Suppressor macrophage (primary cell): Measurements from ENCODE around the gene LHFPL2.
A peak's percentile ranks its signal among the peaks of the same experiment; 100 is the strongest.

Experiments
- DNase-seq, 4 experiments: peaks; one replicate each; pipeline ENCODE4 v3.0.0-alpha.2; 2020 to 2022

The LHFPL2 gene

DNA sequence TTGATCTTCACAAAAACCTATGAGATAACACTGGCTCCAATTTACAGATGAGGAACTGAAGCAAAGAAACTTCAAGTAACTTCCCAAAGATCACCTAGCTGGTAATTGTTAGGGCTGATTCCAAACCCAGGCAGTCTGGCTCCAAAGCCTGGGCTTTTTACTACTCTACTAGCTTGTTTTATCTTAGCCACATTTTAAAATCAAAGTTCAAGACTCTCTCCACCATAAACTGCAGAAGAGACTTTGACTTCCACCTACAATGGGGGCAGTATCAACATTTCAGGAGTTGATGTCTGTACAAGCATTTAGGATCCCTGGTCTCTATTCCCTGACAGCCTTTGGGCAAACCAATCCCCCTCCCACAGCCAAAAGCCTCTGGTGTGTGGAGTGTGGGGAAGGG, 33.8 kb downstream of the LHFPL2 start:
- DNase-seq = no peak

DNA sequence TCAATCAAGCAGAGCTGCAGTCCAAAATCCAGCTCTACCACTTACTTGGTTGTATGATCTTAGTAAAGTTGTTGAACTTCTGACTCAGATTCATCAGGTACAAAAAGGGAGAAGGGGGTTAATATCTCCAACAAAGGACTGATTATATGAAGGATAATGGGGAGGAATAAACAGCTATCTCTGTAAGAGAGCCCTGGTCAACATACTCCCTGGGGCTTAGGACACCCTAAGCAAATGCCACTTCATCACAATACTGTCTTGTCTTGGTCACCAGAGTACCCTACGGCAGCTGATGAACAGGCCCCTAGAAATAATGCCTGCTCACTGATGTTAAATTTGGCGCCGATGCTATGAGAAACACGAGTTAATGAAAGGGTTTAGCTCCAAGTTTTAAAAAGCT, 34.8 kb downstream of the LHFPL2 start:
- no peak for DNase-seq

DNA sequence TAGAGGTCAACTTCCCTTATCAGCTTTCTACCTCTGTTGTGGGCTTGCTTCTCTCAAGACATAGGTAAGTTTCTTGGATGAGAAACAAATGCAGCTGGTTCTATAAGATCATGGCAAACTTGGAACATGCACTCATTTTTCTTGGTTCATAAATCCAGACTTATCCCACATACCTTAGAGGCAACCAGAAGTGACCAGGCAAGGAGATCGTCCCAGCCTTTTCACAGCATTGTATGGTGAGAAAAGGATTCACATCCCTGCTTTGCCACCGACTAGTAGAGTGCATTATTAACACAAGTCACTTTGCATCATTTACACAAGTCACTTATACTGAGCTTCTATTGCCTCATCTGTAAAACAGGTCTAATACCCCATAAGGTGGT, 35.4 kb downstream of the LHFPL2 start:
- DNase-seq = no peak

DNA sequence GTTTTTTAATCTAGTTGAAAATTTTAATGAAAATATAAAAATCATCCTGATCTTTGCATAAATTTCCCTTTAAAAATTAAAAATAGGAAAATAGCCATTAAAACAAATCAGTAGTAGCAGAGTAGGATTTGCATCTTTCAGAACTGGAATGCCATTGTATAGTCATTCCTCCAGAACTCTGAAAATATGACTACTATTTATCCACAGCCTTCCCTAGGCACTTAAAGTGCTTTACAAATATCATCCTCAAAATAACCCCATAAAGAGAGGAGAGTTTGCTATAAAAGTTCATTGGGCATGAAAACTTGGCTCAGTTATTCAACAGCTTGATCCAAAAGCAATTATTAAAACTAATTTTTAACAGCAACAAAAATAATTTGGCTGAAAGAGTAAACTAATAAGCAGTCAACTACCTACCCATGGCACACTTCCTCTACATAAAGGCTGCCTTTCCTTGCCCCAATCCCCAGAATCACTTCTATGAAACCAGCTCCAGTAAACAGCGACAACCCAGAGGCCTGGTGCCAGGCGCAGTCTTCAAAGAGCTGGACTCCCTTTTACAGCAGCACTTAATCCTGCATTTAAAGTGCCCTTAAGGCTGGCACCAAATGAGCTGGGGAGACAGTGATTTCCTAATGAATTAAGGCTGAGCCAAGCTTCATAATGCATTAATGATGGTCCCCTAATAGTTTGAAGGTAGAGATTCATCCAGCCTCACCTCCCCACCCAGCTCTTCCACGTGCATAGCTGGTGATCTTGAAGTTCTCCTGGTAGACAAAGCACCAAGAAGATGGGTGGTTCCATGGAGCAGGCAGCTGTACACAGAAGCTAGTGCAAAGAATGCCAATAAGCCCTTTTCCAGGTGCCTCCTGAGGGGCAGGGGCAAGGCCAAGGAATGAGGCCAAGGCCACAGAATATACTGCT, 36.1 kb downstream of the LHFPL2 start:
- no peak for DNase-seq

DNA sequence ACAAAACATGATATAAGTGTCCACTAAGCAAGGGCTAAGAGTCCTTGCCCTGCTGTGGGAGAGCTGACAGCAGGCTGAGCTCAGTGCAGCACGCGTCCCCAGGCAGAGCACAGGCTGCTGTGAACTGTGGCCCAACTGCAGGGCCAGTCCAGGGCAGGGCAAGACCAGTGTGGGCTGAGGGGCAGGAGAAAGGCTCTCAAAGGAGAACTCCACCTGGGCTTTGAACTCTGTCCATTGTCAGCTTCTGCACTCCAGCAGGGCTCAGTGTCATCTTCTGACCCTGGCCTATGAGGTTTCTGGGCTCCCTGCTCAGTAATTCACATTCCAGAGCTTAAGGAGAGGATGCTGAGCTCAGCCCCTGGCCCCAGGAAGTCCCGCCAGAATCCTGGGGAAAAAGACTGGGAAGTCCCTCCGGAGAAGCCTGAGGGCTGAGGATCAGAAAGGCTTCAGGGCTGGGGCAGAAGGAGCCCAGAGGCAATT, 37.4 kb downstream of the LHFPL2 start:
- no peak for DNase-seq

DNA sequence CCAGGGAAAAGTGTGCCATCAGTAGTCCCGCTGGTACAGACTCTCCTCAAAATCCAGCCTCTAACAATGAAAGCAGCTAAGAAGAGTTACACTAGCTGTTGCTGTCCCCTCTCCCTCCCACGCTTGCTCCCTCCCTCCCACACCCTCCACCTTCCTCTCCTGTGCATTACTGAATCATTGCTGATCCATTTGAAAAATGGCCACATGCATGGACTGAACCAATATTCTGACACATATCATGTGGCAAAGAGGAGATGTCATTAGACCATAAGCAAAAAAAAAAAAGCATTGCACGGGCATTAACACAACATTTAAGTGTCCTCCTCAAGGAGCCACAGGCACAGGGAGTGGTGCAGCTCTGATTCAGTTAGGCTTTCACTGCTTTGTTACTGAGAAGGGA, 37.9 kb downstream of the LHFPL2 start:
- DNase-seq = peak in 3 of 4 experiments; percentile 45 to 59 (median 55)

DNA sequence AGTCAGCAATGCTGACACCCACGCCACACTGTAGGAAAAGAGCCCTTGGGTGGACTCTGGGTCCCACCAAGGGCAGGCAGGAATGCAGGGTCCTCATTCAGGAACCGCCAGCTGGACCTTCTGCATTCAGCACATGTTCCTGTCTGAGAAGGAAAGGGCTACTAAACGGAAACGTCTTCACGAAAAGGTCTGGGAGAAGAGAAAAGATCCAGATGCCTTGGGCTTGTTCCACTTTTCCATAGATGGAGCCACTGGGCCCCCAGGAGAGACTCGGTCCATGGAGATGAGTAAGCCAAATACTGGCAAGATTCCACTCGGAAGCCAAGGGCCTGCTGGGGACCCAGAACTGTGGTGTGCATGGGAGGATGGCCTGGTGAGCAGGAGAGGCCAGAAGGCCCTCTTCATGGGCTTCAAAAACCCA, 38.4 kb downstream of the LHFPL2 start:
- no peak for DNase-seq

DNA sequence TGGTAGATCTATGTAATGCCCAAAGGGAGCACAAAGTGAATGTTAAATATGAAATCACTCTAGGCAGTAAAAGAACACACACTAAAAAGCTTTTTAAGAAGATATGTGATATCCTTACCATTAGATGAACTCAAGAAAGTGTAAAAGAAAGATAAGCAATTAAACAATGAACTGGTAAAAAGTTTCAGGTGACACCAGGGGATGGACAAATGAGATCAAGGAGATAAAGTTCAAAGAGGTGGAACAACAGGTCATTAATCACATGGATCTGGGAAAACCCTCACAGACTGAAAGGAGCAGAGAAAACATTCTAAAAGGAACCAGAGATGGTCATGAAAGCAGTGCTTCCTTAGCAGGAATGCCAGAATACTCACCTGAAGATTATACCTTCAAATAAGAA, 40.7 kb downstream of the LHFPL2 start:
- DNase-seq = no peak

DNA sequence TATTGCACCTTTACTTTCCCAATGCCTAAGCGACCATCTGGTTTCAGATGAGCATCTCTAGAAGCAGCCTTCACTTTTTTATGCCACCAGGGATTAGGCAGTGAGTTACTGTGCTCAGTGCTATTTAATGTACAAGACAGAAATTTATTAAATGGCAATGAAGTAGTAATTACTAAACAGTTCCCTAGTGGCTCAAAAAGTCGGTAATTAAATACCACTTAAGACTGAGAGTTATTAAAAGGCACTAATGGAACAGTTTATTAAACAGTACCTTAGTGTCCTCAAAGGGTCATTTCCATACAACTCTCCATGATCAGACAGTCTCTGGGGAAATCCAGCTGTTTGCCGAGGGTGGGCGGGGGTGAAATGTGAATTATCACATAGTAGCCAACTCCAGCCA, 42.3 kb downstream of the LHFPL2 start:
- DNase-seq = no peak

DNA sequence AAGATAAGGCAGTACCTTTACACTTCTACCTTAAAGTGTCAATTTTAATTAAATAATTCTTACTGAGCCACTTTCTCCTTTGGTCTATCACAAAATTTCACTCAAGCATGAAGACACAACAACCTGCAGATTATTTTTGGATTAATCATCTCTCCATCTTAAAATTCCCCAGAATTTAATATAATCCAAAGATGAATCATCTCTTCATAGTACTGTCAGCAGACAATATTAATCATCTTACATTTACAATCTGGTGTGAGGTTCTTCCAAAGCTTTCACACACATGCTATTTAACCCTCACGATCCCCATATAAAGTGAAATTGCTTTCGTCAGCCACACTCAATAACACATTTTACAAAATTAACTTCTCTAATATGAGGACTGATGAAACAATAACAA, 43.0 kb downstream of the LHFPL2 start:
- no peak for DNase-seq

DNA sequence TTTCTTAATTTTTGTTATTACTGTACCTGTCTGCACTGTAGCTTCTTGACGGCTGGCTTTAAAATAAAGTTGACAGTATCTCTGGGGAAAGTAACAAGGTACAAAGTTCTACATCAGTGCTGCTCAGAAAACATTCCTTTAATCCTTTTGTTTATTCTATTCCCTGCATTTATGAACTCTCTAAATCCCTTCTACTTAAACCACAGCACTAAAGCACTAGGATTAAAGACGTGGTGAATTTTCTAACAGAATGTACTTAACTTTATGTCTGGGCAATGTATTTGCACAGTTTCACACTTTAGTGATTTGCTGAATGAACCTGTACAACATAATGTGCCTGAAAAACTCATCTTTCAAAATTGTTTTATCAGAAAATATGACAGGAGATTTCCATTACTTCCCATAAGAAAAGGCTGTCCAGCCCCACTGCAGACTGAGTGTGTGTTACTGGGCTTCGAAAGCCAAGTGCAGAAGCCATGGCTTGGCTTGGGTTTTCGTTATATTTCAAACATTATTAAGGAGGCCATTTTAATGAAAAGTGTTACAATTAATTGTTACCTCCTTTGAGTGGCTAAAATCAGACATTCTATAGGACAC, 43.8 kb downstream of the LHFPL2 start:
- DNase-seq = no peak

DNA sequence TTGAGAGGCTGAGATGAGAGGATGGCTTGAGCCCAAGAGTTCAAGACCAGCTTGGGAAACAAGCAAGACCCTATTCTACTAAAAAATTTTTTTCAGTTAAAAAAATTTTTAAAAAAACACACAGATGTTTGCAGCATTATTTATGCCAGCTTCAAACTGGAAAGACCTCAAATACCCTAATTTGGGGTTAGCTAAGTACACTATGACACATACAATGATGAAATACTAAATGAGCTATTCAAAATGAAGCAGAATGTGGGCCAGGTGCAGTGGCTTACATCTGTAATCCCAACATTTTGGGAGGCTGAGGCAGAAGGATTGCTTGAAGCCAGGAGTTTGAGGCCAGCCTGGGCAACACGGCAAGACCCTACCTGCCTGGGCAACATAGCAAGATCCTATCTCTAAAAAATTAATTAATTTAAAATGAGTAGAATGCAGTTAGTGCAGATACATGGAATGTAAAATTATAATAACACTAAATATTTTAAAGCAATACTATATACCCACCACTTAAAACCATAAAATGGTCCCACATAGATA, 44.9 kb downstream of the LHFPL2 start:
- no peak for DNase-seq

DNA sequence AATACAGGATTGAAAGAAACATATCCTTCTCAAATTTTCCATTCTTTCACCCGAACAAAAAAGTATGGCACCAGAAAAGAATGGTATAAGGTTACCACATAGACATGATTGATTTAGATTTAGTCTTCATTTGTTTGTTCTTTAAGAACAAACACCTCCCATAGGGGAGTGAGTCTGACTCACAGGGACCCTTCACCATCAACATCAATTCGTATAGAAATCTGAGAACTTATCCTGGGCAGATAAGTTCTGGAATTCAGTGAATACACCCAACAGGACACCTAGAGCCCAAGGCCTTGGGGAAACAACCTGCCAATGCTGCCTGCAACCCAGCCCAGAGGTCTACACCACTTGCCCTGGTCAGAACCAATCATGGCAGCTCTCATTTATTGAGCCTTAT, 46.2 kb downstream of the LHFPL2 start:
- DNase-seq = no peak

DNA sequence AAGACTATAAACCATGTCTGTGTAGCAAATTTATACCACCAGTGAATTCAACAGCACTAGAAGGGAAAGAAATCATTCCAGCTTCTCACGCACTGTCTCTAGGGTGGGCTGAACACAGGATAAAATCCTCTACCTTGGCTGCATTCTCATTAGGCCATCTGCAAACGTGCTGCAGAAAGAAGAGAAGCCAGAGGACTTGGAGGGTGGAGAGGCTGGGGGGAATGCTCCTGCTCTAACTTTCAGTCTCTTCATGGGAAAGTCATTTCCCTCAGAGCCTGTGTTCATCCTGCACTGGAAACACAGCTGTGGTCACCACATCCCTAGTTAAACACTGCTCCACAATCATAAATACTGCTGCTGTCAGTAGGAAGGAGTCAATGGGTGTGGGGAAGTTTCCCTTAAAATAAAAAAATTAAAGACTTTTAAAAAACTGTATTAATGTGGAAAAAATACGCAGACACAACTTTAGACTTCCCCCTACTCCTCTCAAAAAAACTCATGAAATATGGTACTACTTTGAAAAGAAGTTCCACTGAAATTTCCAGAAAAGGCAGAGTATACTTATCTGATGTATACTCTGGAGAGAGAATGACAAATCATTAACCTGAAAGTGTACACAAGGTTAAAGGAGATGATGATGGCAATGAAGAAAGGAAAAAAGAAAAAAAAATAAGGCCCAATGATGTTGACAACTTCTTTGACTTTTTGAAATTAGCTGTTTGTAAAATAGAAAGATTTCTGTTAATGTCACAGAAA, 46.8 kb downstream of the LHFPL2 start:
- no peak for DNase-seq

DNA sequence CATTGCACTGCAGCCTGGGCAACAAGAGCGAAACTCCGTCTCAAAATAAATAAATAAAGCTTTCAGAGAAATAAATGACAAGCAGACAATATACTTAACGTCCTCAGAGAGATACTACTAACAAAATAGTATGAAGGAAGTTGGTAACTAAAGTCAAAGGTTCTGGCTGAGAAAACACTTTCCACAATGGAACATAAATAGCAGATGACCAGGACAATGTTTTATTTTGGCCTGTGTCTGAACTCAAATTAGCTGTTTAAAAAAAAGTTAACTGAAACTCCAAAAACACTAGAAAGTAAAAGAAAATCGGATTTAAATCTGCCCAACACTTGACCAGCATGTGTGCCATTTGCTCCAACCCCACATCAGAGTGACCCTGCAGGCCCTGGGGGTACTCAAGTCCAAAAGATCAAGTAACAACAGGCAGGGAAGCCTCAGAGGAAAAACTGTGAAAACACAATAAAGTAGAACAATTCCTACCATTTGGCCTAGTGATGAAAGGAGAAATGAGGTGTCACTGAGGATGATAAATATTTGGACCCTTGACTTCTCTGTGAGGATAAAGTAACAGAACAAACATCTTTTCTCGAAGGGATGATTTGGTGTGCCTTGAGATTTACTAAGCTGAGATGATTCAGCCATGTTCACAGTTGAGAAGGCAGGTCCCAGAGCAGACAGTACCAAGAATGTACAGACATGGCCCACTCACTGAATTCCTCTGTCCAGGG, 47.7 kb downstream of the LHFPL2 start:
- DNase-seq = no peak

DNA sequence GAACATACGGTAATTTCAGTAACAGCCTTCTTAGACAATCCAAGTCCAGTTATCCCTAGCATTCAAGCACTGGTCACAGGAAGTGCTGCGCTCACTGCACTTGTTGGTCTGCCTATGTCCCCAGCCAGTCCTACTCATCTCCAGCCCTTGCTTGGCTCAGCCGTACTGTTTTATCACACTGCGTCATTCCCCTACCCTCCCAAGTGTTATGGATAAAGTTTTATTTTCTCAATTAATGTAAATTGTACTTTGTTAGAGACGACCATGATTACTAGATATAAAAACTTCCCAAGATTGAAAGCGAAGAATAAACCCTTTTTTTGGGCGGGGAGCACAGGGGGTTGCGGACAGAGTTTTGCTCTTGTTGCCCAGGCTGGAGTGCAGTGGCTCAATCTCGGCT, 49.6 kb downstream of the LHFPL2 start:
- no peak for DNase-seq

DNA sequence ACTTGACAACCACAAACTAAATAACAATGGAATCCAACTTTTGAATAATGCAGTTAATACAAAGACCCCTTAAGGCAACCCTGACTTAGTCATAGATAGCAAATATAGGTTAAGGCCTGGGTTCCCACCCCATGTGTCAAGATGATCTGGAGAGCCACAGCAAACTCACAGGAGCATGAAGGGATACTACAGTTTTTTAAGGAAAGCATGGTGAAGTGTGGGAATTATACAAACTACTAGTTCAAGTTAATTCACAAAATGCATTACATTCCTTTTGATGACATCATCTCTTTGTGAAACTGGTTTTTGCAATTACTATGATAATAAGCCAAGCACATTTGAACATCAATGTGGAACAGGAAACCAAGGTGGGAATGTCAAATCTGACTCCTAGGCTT, 50.6 kb downstream of the LHFPL2 start:
- peak in 1 of 4 experiments; percentile 31 for DNase-seq

DNA sequence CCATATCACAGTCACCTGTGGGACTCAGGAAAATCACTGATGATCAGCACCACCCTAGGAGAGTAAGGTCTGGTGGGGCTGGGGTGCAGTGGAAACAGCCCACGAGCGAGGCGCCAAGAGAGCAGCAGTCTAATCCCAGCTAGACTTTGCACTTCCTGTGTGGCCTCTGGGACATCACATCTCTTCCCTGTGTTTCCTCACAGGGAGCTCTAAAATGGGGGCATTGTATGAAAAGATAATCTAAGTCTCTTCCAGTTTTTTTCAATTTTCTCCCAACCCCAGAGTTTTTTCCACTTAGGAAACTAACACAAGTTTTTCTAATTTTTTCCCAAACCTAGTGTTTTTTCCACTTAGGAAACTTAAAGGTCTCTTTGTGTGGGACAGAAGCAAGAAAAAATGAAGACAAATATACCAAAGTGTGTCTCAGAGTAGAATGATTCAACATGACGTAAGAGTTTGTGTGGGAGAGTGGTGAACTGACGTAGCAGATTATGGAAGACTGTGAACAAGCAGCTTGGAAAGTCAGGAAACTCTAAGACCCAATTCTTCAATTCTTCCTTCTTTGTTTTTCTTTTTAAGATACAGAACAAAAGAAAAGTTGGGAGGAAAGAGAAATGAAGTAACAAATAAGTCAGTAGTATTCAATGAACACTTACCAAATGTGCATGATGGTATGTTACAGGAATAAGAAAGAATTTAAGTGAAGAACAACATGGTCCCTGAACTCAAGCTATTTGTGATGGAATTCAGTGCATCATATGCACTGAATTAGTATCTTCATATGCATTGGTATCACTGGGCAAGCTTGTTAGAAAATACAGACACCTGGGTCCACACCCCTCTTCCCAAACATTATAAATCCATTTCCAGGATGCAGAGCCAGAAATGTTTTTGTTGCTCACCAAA, 51.3 kb downstream of the LHFPL2 start:
- peak; percentile 28 to 76 (median 48) for DNase-seq

DNA sequence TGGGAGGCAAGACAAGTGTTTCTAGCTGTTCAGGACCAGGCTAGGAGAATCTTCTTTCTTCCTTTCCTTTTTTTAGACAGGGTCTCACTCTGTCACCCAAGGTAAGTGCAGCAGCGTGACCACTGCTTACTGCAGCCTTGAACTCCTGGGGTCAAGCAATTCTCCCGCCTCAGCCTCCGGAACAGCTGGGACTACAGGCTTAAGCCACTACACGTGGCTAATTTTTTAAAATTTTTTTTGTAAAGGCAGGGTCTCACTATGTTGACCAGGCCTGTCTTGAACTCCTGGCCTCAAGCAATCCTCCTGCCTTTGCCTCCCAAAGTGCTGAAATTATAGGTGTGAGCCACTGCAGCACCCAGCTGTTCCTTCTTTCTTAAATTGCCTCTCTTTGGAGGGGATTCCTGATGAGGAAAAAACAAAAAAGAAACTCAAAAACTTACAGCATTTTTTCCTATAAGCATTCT, 53.1 kb downstream of the LHFPL2 start:
- no peak for DNase-seq

DNA sequence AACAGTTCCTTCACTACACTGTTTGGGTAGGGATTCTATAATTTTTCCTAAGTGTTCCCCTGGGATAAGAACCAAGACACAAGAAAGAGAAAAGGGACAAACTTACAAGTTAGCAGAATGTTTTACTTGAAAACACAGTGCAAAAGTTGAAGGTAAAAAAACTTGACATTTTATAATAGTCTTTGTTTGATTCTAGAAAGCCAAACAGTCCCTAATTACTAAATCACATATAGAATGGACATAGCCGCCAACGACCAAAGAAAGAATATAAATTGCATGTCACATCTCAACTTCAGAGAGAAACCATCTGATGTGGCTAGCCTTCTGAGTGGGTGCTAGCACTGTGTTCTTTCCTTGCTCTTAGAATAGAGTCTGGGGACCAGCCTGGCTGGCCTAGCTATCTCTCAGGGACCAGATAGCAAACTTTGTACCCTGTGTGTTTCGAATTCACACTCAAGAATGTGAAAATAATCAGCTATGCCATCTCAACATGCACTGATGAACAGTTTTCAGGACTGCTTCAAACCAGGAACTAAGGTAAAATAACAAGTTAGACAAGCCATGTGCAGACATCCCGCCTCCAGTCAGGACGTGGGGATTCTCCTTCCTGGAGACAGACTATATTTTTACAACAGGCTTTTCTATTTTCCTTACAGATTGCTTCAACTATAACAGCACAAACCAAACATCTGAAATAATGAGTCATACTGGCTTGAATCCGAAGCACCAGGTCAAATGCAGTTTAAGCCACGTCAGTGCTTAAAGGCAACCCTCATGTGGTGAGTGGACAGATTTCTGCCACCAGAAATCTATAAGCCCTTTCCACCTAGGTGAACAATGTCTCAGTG, 53.7 kb downstream of the LHFPL2 start:
- peak; percentile 55 to 79 (median 64) for DNase-seq
